Liver (tissue), 9 donors: ENCODE data around the gene RAB5B. TPM values are rescaled to one million over a fixed set of nuclear protein-coding genes. Genes with fewer than 3 reads are reported as not detected.

ENCODE experiments used
- DNase-seq: peaks from one replicate; pipeline ENCODE4 v3.0.0-alpha.2; 2017; ENCODE audit warnings: low spot score
- H3K27ac ChIP-seq, 2 donors: one replicate each; pipeline ENCODE4 v1.7.0; 2013; ENCODE audit warnings: inconsistent platforms in 2 of 2, low read length in 2 of 2, control low read depth in 1 of 2, low read depth in 1 of 2, mild to moderate bottlenecking in 1 of 2
- H3K27me3 ChIP-seq, 4 donors: one replicate each; pipeline versions ENCODE4 v1.6.1 to v1.7.0; 2013; ENCODE audit warnings: low read length in 3 of 4, inconsistent platforms in 1 of 4, mild to moderate bottlenecking in 1 of 4, moderate library complexity in 1 of 4; ENCODE audit not compliant: control insufficient read depth in 4 of 4, insufficient read depth in 4 of 4
- H3K36me3 ChIP-seq, 4 donors: one replicate each; pipeline versions ENCODE4 v1.6.1 to v1.7.0; 2013; ENCODE audit warnings: low read length in 3 of 4, mild to moderate bottlenecking in 3 of 4, low read depth in 1 of 4, moderate library complexity in 1 of 4; ENCODE audit not compliant: control insufficient read depth in 4 of 4, insufficient read depth in 3 of 4
- H3K4me1 ChIP-seq, 4 donors: one replicate each; pipeline versions ENCODE4 v1.6.1 to v1.7.0; 2013; ENCODE audit warnings: low read length in 3 of 4, mild to moderate bottlenecking in 3 of 4, moderate library complexity in 1 of 4; ENCODE audit not compliant: control insufficient read depth in 4 of 4, insufficient read depth in 4 of 4
- H3K4me3 ChIP-seq, 3 donors: one replicate each; pipeline versions ENCODE4 v1.6.1 to v1.7.0; 2013; ENCODE audit warnings: low read length in 3 of 3, control low read depth in 1 of 3, low read depth in 1 of 3, mild to moderate bottlenecking in 1 of 3
- H3K9ac ChIP-seq, 2 donors: one replicate each; pipeline ENCODE4 v1.7.0; 2013; ENCODE audit warnings: low read length in 2 of 2, mild to moderate bottlenecking in 2 of 2, moderate library complexity in 2 of 2, control low read depth in 1 of 2, low read depth in 1 of 2
- H3K9me3 ChIP-seq, 4 donors: one replicate each; pipeline versions ENCODE4 v1.6.1 to v1.7.0; 2013; ENCODE audit warnings: low read length in 3 of 4; ENCODE audit not compliant: control insufficient read depth in 4 of 4
- EGR1 ChIP-seq, 2 donors: IDR thresholded peaks; 2 replicates each; pipeline ENCODE4 v1.6.1; 2016 to 2018; ENCODE audit warnings: antibody characterized with exemption in 2 of 2, low read depth in 2 of 2
- FOXA1 ChIP-seq: IDR thresholded peaks from 2 replicates; pipeline ENCODE4 v1.6.1; 2016; ENCODE audit warnings: antibody characterized with exemption
- FOXA2 ChIP-seq: IDR thresholded peaks from 2 replicates; pipeline ENCODE4 v1.6.1; 2016; ENCODE audit warnings: antibody characterized with exemption
- GABPA ChIP-seq, 2 donors: IDR thresholded peaks in 1 of 2; conservative IDR thresholded peaks in 1 of 2; 2 replicates each; pipeline ENCODE4 v1.6.1; 2016; ENCODE audit warnings: antibody characterized with exemption in 2 of 2, mild to moderate bottlenecking in 1 of 2, moderate library complexity in 1 of 2
- HNF4G ChIP-seq: IDR thresholded peaks from 2 replicates; pipeline ENCODE4 v1.6.1; 2016; ENCODE audit warnings: antibody characterized with exemption
- JUND ChIP-seq, 2 donors: IDR thresholded peaks; 2 replicates each; pipeline ENCODE4 v1.6.1; 2016; ENCODE audit warnings: antibody characterized with exemption in 2 of 2
- NR2F2 ChIP-seq: IDR thresholded peaks from 2 replicates; pipeline ENCODE4 v1.6.1; 2016; ENCODE audit warnings: antibody characterized with exemption
- RAD21 ChIP-seq, 2 donors: IDR thresholded peaks; 2 replicates each; pipeline ENCODE4 v1.6.1; 2016; ENCODE audit warnings: antibody characterized with exemption in 2 of 2, mild to moderate bottlenecking in 2 of 2
- RXRA ChIP-seq, 2 donors: IDR thresholded peaks; 2 replicates each; pipeline ENCODE4 v1.6.1; 2017 to 2018; ENCODE audit warnings: antibody characterized with exemption in 2 of 2, mild to moderate bottlenecking in 1 of 2
- SP1 ChIP-seq: IDR thresholded peaks from 2 replicates; pipeline ENCODE4 v1.6.1; 2018; ENCODE audit warnings: antibody characterized with exemption, mild to moderate bottlenecking
- TAF1 ChIP-seq: conservative IDR thresholded peaks from 2 replicates; pipeline ENCODE4 v1.6.1; 2016; ENCODE audit warnings: antibody characterized with exemption, mild to moderate bottlenecking
- YY1 ChIP-seq: IDR thresholded peaks from 2 replicates; pipeline ENCODE4 v1.6.1; 2016; ENCODE audit warnings: antibody characterized with exemption, mild to moderate bottlenecking
- WGBS: extraction: QIAGEN DNeasy Blood & Tissue Kit; methylation state at CpG from one replicate; pipeline ENCODE4 v1.1.7; 2013; 5-methylcytosine and 5-hydroxymethylcytosine counted together
- polyA plus RNA-seq, 2 donors: library from polyadenylated mRNA; stranded (reverse) in 1 of 2; unstranded in 1 of 2; fragments of 200-250 nt in 1 of 2; fragments of >200 nt in 1 of 2; fragmentation: Nextera tagmentation in 1 of 2; extraction: Ambion mirVana in 1 of 2; gene quantifications; one replicate each; pipeline versions ENCODE4 v1.2.1 to v1.2.3, GENCODE V29; 2013 to 2015
- total RNA-seq, 2 donors: library from RNA; depleted of rRNA; stranded (reverse); fragments of >200 nt; gene quantifications; one replicate each; pipeline ENCODE4 v1.2.3, GENCODE V29; 2014
- TF ChIP-seq, protein P1 (sequence below): IDR thresholded peaks from 2 replicates; pipeline ENCODE4 v1.6.1; 2016; ENCODE audit warnings: antibody characterized with exemption
- TF ChIP-seq, protein P2 (sequence below): IDR thresholded peaks from 2 replicates; pipeline ENCODE4 v1.6.1; 2016; ENCODE audit warnings: antibody characterized with exemption
- TF ChIP-seq, protein P3 (sequence below): IDR thresholded peaks from 2 replicates; pipeline ENCODE4 v1.6.1; 2016; ENCODE audit warnings: antibody characterized with exemption, mild to moderate bottlenecking
- TF ChIP-seq, protein P4 (sequence below): IDR thresholded peaks from 2 replicates; pipeline ENCODE4 v1.6.1; 2016; ENCODE audit warnings: antibody characterized with exemption
- TF ChIP-seq, protein P5 (sequence below): fragments of 150-350 bp; IDR thresholded peaks from 2 replicates; pipeline ENCODE4 v1.5.1; 2017; ENCODE audit warnings: improper control_type of control experiment, low read depth, low read length; ENCODE audit not compliant: missing input control
- donor health status: healthy.
- donor health status: healthy.
- donor health status: healthy.
- donor health status: healthy.
- donor health status: healthy.

Gene RAB5B
- total and polyA plus RNA-seq, 4 donors: 20.7 to 44.0 (median 38.4) TPM

DNA sequence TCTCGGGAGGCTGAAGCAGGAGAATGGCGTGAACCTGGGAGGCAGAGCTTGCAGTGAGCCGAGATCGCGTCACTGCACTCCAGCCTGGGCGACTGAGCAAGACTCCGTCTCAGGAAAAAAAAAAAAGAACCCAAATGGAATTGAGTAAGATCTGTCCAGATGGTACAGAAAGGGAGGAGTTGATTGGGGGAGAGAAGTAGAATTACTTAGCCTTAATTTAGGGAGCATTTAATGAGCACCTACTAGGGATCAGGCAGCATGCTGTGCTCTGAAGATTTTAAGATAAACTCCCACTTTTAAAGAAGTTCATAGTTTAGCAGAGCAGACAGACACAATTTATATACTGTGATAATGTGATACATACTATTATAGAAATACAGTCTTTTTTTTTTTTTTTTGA is 4.5 kb downstream of the RAB5B start:
- Histone ChIP-seq H3K9me3 (no peaks in the 10 kb centered on the region), H3K4me3 (no peak overlapping the region), H3K27ac (no peak overlapping the region), H3K27me3 (no peaks in the 10 kb centered on the region), H3K9ac (no peak overlapping the region), H3K4me1 (peaks cover 6 to 20% (median 12%) of the 10 kb centered on the region in 4 donors), H3K36me3 (peaks cover 3 to 11% (median 5%) of the 10 kb centered on the region in 4 donors)
- WGBS: 90% methylated on average over 7 of the region's 7 CpGs
- TF ChIP-seq, protein P1, sequence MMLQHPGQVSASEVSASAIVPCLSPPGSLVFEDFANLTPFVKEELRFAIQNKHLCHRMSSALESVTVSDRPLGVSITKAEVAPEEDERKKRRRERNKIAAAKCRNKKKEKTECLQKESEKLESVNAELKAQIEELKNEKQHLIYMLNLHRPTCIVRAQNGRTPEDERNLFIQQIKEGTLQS: no peak
- TF ChIP-seq, protein P2, sequence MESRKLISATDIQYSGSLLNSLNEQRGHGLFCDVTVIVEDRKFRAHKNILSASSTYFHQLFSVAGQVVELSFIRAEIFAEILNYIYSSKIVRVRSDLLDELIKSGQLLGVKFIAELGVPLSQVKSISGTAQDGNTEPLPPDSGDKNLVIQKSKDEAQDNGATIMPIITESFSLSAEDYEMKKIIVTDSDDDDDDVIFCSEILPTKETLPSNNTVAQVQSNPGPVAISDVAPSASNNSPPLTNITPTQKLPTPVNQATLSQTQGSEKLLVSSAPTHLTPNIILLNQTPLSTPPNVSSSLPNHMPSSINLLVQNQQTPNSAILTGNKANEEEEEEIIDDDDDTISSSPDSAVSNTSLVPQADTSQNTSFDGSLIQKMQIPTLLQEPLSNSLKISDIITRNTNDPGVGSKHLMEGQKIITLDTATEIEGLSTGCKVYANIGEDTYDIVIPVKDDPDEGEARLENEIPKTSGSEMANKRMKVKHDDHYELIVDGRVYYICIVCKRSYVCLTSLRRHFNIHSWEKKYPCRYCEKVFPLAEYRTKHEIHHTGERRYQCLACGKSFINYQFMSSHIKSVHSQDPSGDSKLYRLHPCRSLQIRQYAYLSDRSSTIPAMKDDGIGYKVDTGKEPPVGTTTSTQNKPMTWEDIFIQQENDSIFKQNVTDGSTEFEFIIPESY: no peak
- no peak for TF ChIP-seq RXRA (IDR thresholded peaks at IDR 0.05)
- TF ChIP-seq EGR1 (IDR thresholded peaks at IDR 0.05; ENCODE audit: low read depth in 2 of 2): no peak
- TF ChIP-seq, protein P3, sequence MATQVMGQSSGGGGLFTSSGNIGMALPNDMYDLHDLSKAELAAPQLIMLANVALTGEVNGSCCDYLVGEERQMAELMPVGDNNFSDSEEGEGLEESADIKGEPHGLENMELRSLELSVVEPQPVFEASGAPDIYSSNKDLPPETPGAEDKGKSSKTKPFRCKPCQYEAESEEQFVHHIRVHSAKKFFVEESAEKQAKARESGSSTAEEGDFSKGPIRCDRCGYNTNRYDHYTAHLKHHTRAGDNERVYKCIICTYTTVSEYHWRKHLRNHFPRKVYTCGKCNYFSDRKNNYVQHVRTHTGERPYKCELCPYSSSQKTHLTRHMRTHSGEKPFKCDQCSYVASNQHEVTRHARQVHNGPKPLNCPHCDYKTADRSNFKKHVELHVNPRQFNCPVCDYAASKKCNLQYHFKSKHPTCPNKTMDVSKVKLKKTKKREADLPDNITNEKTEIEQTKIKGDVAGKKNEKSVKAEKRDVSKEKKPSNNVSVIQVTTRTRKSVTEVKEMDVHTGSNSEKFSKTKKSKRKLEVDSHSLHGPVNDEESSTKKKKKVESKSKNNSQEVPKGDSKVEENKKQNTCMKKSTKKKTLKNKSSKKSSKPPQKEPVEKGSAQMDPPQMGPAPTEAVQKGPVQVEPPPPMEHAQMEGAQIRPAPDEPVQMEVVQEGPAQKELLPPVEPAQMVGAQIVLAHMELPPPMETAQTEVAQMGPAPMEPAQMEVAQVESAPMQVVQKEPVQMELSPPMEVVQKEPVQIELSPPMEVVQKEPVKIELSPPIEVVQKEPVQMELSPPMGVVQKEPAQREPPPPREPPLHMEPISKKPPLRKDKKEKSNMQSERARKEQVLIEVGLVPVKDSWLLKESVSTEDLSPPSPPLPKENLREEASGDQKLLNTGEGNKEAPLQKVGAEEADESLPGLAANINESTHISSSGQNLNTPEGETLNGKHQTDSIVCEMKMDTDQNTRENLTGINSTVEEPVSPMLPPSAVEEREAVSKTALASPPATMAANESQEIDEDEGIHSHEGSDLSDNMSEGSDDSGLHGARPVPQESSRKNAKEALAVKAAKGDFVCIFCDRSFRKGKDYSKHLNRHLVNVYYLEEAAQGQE: no peak
- TF ChIP-seq, protein P4, sequence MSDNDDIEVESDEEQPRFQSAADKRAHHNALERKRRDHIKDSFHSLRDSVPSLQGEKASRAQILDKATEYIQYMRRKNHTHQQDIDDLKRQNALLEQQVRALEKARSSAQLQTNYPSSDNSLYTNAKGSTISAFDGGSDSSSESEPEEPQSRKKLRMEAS: no peak
- TF ChIP-seq RAD21 (IDR thresholded peaks at IDR 0.05): no peak
- no peak for DNase-seq

DNA sequence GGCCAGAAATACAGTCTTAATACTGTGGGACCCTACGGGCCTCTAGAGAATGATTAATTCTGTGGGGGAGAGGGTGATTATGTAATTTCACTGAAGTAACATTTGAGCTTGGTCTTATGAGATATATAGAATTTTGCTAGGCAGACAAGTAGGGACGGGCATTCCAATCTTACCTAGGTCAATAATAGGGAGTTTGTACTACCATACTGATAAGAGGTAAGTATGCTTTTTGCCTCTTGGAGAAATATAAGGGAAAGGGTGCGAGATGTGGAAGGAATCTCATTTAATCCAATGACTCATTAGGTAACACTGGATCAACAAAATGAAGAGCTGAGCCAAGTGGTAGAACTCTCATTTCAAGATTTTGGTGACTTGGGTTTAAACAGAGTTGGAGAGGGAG is 5.2 kb downstream of the RAB5B start:
- Histone ChIP-seq H3K27ac (no peak overlapping the region), H3K27me3 (no peaks in the 10 kb centered on the region), H3K36me3 (peaks cover 3 to 13% (median 8%) of the 10 kb centered on the region in 4 donors)

More for the DNA sequence above, 5.2 kb downstream of the RAB5B start:
- no peaks in the 10 kb centered on the region for H3K9me3 ChIP-seq
- no peak for TF ChIP-seq FOXA2
- TF ChIP-seq, protein P1: no peak
- TF ChIP-seq FOXA1: no peak
- TF ChIP-seq RXRA (IDR thresholded peaks at IDR 0.05): no peak
- TF ChIP-seq, protein P2: no peak
- TF ChIP-seq GABPA (IDR thresholded peaks at IDR 0.05 in 1 of 2, conservative IDR thresholded peaks at IDR 0.05 in 1 of 2): no peak
- no peak for TF ChIP-seq TAF1
- no peak for TF ChIP-seq NR2F2
- TF ChIP-seq HNF4G: no peak
- TF ChIP-seq JUND (IDR thresholded peaks at IDR 0.05): no peak
- TF ChIP-seq, protein P4: no peak
- TF ChIP-seq, protein P5, sequence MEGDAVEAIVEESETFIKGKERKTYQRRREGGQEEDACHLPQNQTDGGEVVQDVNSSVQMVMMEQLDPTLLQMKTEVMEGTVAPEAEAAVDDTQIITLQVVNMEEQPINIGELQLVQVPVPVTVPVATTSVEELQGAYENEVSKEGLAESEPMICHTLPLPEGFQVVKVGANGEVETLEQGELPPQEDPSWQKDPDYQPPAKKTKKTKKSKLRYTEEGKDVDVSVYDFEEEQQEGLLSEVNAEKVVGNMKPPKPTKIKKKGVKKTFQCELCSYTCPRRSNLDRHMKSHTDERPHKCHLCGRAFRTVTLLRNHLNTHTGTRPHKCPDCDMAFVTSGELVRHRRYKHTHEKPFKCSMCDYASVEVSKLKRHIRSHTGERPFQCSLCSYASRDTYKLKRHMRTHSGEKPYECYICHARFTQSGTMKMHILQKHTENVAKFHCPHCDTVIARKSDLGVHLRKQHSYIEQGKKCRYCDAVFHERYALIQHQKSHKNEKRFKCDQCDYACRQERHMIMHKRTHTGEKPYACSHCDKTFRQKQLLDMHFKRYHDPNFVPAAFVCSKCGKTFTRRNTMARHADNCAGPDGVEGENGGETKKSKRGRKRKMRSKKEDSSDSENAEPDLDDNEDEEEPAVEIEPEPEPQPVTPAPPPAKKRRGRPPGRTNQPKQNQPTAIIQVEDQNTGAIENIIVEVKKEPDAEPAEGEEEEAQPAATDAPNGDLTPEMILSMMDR: no peak
- TF ChIP-seq EGR1 (IDR thresholded peaks at IDR 0.05; ENCODE audit: low read depth in 2 of 2): no peak
- TF ChIP-seq SP1: no peak
- TF ChIP-seq, protein P3: no peak
- TF ChIP-seq RAD21 (IDR thresholded peaks at IDR 0.05): no peak
- TF ChIP-seq YY1: no peak
- no peak overlapping the region for H3K4me3 ChIP-seq
- 89% methylated on average over 3 of the region's 3 CpGs for WGBS
- DNase-seq: no peak
- peaks cover 6 to 20% (median 12%) of the 10 kb centered on the region in 4 donors for H3K4me1 ChIP-seq
- H3K9ac ChIP-seq: no peak overlapping the region
